Endodermal cell (in vitro differentiated cells): Measurements from ENCODE around the gene OXCT1. TPM values are rescaled to one million over a fixed set of nuclear protein-coding genes. Genes with fewer than 3 reads are reported as not detected.

Source experiments
- DNase-seq: peaks from one replicate; pipeline ENCODE4 v3.0.0-alpha.2; 2017
- H3K27ac ChIP-seq: 2 replicates; pipeline ENCODE4 v1.5.1; 2013; ENCODE audit warnings: mild to moderate bottlenecking, low read depth, low read length, moderate library complexity
- H3K27me3 ChIP-seq: 2 replicates; pipeline ENCODE4 v1.6.1; 2013; ENCODE audit warnings: mild to moderate bottlenecking, low read length, moderate library complexity; ENCODE audit not compliant: insufficient read depth, control insufficient read depth, poor library complexity, severe bottlenecking
- H3K36me3 ChIP-seq: 2 replicates; pipeline ENCODE4 v1.7.0; 2013; ENCODE audit warnings: mild to moderate bottlenecking, low read length, moderate library complexity; ENCODE audit not compliant: control insufficient read depth, insufficient read depth
- H3K4me1 ChIP-seq: one replicate; pipeline ENCODE4 v1.7.0; 2013; ENCODE audit warnings: low read length; ENCODE audit not compliant: control insufficient read depth, insufficient read depth
- H3K4me3 ChIP-seq: 2 replicates; pipeline ENCODE4 v1.5.1; 2013; ENCODE audit warnings: mild to moderate bottlenecking, low read length, moderate library complexity
- H3K9ac ChIP-seq: 2 replicates; pipeline ENCODE4 v1.6.1; 2013; ENCODE audit warnings: mild to moderate bottlenecking, low read length, moderate library complexity; ENCODE audit not compliant: poor library complexity, severe bottlenecking; ENCODE audit errors: extremely low read depth
- H3K9me3 ChIP-seq: 2 replicates; pipeline ENCODE4 v1.6.1; 2013; ENCODE audit warnings: mild to moderate bottlenecking, low read length, moderate library complexity; ENCODE audit not compliant: control insufficient read depth
- H3K27ac Mint-ChIP-seq: 2 replicates; pipeline ENCODE4 v1.8.0; 2020; ENCODE audit warnings: mixed read lengths
- H3K27me3 Mint-ChIP-seq: 2 replicates; pipeline ENCODE4 v1.8.0; 2021; ENCODE audit warnings: mild to moderate bottlenecking, mixed read lengths; ENCODE audit not compliant: insufficient read depth
- H3K36me3 Mint-ChIP-seq: 2 replicates; pipeline ENCODE4 v1.8.0; 2020; ENCODE audit warnings: low read depth, mixed read lengths
- H3K4me1 Mint-ChIP-seq: 2 replicates; pipeline ENCODE4 v1.8.0; 2020; ENCODE audit warnings: mixed read lengths
- H3K4me3 Mint-ChIP-seq: 2 replicates; pipeline ENCODE4 v1.8.0; 2020; ENCODE audit warnings: mild to moderate bottlenecking, moderate library complexity, mixed read lengths
- H3K9me3 Mint-ChIP-seq: 2 replicates; pipeline ENCODE4 v1.8.0; 2020; ENCODE audit warnings: mild to moderate bottlenecking, mixed read lengths
- WGBS, 2 experiments: methylation state at CpG; one replicate each; pipeline versions ENCODE4 v1.1.5 to v1.1.7; 2013; ENCODE audit warnings: missing lambda C conversion rate in 2 of 2, mixed read lengths in 1 of 2; ENCODE audit not compliant: insufficient coverage in 1 of 2, insufficient read length in 1 of 2; 5-methylcytosine and 5-hydroxymethylcytosine counted together
- total RNA-seq, 2 donors: library from RNA; stranded (reverse); fragmentation: NEBNext Ultra II Directional in 1 of 2; extraction: Animal tissue kit (Norgen Biotek cat#: 25700) in 1 of 2; gene quantifications; 2 replicates in 1 of 2; 3 replicates in 1 of 2; pipeline ENCODE4 v1.2.1, GENCODE V29; 2021
- TF ChIP-seq, protein P1 (sequence below): fragments of 200-600 bp; sonication (generic); conservative IDR thresholded peaks from 2 replicates; pipeline ENCODE4 v1.5.0; 2021; ENCODE audit warnings: antibody characterized with exemption, mild to moderate bottlenecking

OXCT1 gene
- total RNA-seq, 2 donors from 2014 or later = 24.5 to 25.1 TPM

DNA sequence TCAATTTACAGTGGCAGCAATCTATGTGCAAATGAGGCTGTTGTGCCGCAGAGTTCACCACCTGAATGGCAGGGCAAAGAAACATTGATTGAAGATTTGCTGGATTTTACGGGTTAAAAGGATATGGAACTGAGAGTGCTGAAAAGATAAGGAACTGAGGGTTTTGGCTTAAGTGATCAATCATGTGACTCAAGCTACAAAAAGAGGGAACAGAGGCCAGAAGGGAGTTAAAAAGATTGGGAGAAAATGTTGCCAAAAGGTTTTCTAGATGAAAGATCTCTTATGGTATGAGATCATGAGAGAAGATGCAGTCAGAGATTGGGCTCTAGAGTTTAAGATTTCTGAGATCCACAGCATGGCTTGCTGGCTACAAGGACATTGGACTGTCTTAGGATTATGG, 26.0 kb upstream of the OXCT1 start:
- H3K4me1 ChIP-seq = no peaks in the 10 kb centered on the region
- H3K4me3 ChIP-seq = no peak overlapping the region
- H3K27me3 Mint-ChIP-seq = peaks cover 29% of the 10 kb centered on the region
- no peaks in the 10 kb centered on the region for H3K36me3 Mint-ChIP-seq
- DNase-seq = no peak
- TF ChIP-seq, protein P1, sequence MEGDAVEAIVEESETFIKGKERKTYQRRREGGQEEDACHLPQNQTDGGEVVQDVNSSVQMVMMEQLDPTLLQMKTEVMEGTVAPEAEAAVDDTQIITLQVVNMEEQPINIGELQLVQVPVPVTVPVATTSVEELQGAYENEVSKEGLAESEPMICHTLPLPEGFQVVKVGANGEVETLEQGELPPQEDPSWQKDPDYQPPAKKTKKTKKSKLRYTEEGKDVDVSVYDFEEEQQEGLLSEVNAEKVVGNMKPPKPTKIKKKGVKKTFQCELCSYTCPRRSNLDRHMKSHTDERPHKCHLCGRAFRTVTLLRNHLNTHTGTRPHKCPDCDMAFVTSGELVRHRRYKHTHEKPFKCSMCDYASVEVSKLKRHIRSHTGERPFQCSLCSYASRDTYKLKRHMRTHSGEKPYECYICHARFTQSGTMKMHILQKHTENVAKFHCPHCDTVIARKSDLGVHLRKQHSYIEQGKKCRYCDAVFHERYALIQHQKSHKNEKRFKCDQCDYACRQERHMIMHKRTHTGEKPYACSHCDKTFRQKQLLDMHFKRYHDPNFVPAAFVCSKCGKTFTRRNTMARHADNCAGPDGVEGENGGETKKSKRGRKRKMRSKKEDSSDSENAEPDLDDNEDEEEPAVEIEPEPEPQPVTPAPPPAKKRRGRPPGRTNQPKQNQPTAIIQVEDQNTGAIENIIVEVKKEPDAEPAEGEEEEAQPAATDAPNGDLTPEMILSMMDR = no peak
- H3K4me1 Mint-ChIP-seq = no peaks in the 10 kb centered on the region
- H3K9me3 ChIP-seq = no peaks in the 10 kb centered on the region
- no peak overlapping the region for H3K9ac ChIP-seq
- no peak overlapping the region for H3K27ac Mint-ChIP-seq
- H3K27me3 ChIP-seq = peaks cover 39% of the 10 kb centered on the region
- WGBS, 2 experiments = 53 to 83% methylated on average over 2 of the region's 2 CpGs
- no peak overlapping the region for H3K27ac ChIP-seq
- H3K4me3 Mint-ChIP-seq = no peak overlapping the region
- H3K36me3 ChIP-seq = no peaks in the 10 kb centered on the region
- peaks cover 2% of the 10 kb centered on the region for H3K9me3 Mint-ChIP-seq

DNA sequence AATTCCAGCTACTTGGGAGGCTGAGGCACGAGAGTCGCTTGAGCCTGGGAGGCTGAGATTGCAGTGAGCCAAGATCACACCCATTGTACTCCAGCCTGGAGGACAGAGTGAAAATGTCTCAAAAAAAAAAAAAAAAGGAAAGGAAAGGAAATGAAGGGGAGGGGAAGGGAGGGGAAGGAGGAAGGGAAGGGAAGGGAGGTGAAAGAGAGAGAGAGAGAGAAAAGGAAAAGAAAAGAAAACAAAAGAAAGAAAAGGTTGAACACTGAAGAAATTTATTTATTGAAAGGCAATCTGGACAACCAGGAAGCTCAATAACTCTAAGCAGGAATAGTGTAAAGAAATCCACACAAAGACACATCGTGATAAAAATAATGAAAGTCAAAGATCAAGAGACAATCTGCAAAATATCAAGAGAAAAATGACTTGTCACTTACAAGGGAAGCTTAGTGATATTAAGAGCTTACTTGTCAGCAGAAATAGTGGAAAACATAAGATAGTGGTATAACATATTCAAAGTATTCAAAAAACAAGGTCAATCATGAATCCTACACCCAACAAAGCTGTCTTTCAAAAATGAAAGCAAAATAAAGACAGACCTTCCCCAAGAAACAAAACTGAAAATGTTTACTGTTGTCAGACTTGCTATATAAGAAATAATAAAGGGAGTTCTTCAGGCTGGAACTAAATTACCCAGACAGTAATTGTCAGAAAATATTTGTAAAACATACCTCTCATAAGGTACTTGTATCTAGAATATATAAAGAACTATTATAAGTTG, 23.0 kb upstream of the OXCT1 start:
- Histone ChIP-seq H3K4me1 (no peaks in the 10 kb centered on the region), H3K9ac (no peak overlapping the region), H3K27me3 (peaks cover 39% of the 10 kb centered on the region), H3K9me3 (no peaks in the 10 kb centered on the region), H3K27ac (no peak overlapping the region), H3K36me3 (no peaks in the 10 kb centered on the region), H3K4me3 (no peak overlapping the region)
- Mint-ChIP-seq H3K27ac (no peak overlapping the region), H3K4me3 (no peak overlapping the region), H3K36me3 (no peaks in the 10 kb centered on the region), H3K4me1 (no peaks in the 10 kb centered on the region), H3K9me3 (peaks cover 2% of the 10 kb centered on the region), H3K27me3 (peaks cover 30% of the 10 kb centered on the region)
- WGBS, 2 experiments = 99 to 100% methylated on average over 3 of the region's 3 CpGs
- TF ChIP-seq, protein P1 = no peak
- no peak for DNase-seq

DNA sequence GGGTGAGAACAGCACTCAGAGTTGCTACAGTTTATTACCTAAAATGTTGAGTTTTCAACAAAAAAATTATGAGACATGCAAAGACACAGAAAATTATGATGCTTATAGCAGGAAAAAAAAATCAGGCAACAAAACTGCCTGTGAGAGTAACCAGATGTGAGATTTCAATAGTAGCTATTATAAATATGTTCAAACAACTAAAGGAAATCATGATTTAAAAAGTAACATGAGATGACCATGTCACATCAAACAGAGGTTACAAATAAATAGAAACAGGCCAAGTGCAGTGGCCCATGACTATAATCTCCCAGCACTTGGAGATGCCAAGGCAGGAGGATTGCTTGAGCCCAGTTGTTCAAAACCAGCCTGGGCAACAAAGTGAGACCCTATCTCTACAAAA, 21.8 kb upstream of the OXCT1 start:
- DNase-seq = no peak
- H3K27me3 Mint-ChIP-seq = peaks cover 28% of the 10 kb centered on the region
- Histone ChIP-seq H3K9ac (no peak overlapping the region), H3K4me1 (no peaks in the 10 kb centered on the region), H3K36me3 (no peaks in the 10 kb centered on the region), H3K9me3 (peaks cover 10% of the 10 kb centered on the region), H3K27me3 (peaks cover 28% of the 10 kb centered on the region), H3K27ac (no peak overlapping the region), H3K4me3 (no peak overlapping the region)
- H3K4me1 Mint-ChIP-seq = no peaks in the 10 kb centered on the region
- no peak overlapping the region for H3K27ac Mint-ChIP-seq
- TF ChIP-seq, protein P1 = no peak
- no peaks in the 10 kb centered on the region for H3K36me3 Mint-ChIP-seq
- H3K4me3 Mint-ChIP-seq = no peak overlapping the region
- H3K9me3 Mint-ChIP-seq = peaks cover 13% of the 10 kb centered on the region
